OCI-LY3 (cell line): ENCODE data around the gene KLHL29.

Source experiments
- CTCF ChIP-seq: fragments of 200-600, 300-600 bp; sonication (generic); IDR thresholded peaks from 2 replicates; pipeline ENCODE4 v1.5.1; 2014; ENCODE audit warnings: antibody characterized with exemption, low read length, low read depth
- EZH2phosphoT487 ChIP-seq: fragments of 200-600 bp; shearing (Covaris generic); IDR thresholded peaks from 2 replicates; pipeline ENCODE4 v1.6.1; 2018; ENCODE audit warnings: antibody characterized with exemption, mixed run types, low read depth

GRCh38 chr2:23631389-23631788, 246.4 kb downstream of the KLHL29 start:
- TF ChIP-seq EZH2phosphoT487 (no peak), CTCF (no peak)
